Loucy (cell line): ENCODE data around the gene UNC5C.

Experiments
- CTCF ChIP-seq: fragments of 200-600 bp; sonication (generic); conservative IDR thresholded peaks from 2 replicates; pipeline ENCODE4 v1.5.1; 2014; ENCODE audit warnings: mild to moderate bottlenecking, antibody characterized with exemption, low read length
- EZH2phosphoT487 ChIP-seq: fragments of 200-600 bp; IDR thresholded peaks from 2 replicates; pipeline ENCODE4 v1.6.1; 2018; ENCODE audit warnings: antibody characterized with exemption, mild to moderate bottlenecking, moderate library complexity, borderline replicate concordance

GRCh38 chr4:95388911-95389310, 159.9 kb downstream of the UNC5C start:
- TF ChIP-seq CTCF: no peak
- no peak for TF ChIP-seq EZH2phosphoT487
